Activated CD8-positive, alpha-beta memory T cell treated with anti-CD3 and anti-CD28 coated beads, Interleukin-2, amount 50 U/mL, for 4 hours (primary cell): ENCODE data around the gene CES2.
"Not testable (repeated sequence)": the region's sequence is repeated elsewhere in the genome, so short reads cannot be mapped to it uniquely, and the experiment has no call there.

Experiments used
- DNase-seq: peaks from one replicate; pipeline ENCODE4 v3.0.0-alpha.2; 2020

CES2 gene, protein sequence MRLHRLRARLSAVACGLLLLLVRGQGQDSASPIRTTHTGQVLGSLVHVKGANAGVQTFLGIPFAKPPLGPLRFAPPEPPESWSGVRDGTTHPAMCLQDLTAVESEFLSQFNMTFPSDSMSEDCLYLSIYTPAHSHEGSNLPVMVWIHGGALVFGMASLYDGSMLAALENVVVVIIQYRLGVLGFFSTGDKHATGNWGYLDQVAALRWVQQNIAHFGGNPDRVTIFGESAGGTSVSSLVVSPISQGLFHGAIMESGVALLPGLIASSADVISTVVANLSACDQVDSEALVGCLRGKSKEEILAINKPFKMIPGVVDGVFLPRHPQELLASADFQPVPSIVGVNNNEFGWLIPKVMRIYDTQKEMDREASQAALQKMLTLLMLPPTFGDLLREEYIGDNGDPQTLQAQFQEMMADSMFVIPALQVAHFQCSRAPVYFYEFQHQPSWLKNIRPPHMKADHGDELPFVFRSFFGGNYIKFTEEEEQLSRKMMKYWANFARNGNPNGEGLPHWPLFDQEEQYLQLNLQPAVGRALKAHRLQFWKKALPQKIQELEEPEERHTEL

DNA sequence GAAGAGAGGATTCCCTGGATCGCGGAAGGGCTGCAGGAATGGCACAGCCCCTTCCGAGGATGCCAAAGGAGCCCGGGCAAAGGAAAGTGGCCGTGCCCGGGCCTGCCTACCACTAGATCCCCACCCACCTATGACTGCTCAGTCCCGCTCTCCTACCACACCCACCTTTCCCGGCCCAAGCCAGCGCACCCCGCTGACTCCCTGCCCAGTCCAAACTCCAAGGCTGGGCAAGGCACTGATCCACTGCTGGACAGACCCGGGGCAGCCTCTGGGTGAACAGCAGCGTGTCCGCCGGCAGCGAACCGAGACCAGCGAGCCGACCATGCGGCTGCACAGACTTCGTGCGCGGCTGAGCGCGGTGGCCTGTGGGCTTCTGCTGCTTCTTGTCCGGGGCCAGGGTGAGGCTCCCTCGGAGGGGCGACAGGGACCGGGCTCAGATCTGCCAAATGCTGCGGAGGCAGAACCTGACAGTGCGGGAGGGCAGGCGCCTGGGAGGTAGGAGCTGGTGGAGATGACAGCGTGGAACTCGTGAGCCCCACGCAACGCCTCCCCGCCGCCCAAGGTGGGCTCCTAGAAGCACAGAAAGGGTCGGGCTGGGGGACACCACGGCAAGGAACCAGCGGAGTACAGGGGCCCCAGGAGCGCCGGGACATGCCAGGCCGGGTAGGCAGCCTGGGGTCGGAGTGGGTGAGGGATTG, at the start of gene CES2:
TSS of gene CES2 (plus strand) at position 203 of the 698 bp plus-strand sequence. CDS start at position 323, 120 bp downstream.
- DNase-seq = no peak

DNA sequence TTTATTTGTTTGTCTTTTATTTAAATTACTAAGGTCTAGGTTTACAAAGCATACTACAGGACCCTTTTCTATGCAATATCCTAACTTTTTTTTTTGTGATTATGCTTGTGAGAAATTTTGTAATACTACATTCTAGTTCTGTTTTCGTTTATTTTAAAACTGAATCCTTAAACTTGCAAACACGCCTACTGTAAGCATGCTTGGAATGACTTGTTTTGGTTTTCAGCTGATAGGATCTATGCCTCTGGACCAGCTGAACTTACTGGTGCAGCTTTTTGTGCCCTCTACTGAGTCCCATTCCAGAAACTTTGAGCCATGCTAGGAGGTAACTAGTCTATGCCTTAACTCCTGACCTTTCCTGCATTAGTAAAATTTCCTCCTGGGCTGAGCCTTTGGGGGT, 49.0 kb upstream of the CES2 start:
- DNase-seq = no peak

DNA sequence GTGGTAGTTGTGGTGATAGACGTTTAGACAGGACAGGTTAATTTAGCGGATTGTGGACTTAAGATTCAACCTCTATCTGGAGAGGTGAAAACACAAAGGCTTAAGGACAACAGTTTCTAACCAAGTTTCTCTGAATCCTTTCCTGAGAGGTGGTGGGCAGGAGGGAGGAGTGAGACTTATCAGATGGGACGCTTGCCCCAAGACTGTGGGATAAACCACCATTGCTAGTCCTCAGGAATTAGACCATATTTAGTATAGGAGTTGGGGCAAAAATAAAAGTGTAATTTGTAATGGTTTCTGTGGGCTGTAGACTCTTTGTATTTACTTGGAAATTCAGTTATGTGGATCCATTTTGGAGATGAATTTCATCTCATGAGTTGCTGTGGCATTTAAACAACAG, 48.4 kb upstream of the CES2 start:
- no peak for DNase-seq

DNA sequence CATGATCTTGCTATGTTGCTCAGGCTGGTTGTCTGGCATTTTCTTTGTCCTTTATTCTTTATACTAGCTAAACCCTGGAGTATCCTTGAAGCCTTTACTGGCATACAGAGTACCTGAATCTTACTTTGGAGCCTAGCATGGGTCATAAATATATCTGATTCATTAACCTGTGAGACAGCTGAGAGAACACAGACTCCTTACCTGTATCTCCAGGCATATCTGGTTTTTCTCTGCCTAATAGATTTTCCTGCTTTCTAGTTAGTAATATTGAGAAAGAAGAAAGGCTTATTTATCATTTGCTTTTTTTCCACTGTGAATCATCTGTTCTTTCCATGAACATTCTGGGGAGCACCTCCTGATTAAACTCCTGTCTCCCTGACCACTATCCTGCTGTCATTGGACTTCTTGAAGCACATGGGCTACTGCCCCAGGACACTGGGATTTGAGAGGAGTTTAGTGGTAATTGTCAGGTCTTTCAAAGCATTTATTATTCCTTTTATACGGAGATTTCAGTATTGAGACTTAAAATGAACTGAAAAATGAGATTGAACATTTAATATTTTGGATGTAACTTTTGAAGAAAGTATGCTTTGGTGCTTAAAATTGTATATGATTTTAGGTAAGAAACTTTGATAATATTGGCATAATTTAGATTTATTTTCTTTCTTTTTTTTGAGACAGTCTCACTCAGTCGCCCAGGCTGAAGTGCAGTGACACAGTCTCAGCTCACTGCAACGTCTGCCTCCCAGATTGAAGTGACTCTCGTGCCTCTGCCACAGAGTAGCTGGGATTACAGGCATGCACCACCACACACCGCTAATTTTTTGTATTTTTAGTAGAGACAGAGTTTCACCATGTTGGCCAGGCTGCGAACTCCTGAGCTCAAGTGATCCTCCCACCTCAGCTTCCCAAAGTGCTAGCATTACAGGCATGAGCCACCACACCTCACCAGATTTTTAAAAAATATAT, 46.4 kb upstream of the CES2 start:
- no peak for DNase-seq

DNA sequence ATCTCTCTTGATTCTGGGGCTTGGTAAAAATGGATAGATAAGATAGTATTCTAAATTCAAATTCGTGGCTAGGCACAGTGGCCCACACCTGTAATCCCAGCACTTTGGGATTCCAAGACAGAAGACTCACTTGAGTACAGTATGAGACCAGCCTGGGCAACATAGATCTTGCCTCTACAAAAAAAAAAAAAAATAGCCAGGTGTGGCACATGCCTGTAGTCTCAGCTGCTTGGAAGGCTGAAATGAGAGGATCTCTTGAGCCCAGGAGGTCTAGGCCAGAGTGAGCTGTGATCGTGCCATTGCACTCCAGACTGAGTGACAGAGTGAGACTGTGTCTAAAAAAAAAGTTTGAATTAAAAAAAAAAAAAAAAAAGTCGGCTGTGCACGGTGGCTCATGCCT, 45.7 kb upstream of the CES2 start:
- no peak for DNase-seq

DNA sequence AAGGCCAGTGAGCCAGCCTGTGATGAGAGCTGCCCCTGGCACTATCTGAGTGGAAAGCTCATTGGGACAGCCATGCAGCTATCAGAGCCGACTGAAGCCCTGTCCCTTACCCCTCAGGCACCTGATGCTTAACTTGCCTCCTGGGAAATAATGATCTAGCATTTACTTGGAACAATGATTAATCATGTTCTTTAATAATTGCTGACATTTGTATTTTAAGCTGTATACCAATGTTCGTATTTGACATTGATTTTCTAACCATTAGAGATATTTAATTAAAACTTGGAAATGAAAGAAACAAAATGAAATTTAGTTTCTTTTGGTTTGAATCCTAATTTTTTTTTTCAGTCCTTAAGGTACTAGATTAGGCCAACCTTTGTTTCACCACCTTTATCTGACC, 44.5 kb upstream of the CES2 start:
- DNase-seq = no peak

DNA sequence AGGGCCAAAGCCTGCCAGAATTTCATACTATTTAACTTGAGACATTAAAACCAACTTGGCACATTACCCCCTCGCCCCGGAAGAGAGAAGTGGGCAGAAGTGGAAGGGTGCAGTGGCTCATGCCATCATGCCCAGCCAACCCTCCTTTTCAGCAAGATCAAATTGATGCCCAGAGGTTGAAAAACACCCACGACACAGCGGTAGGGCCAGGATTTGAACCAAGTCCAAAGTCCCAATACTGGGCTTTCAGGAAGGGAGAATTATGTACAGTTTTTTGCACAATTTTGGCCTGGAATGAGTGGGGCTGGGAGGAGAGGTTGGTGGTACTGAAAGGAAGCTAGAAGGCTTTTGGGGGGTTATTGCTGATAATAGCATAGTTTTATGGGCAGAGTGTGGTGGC, 44.0 kb upstream of the CES2 start:
- DNase-seq = no peak

DNA sequence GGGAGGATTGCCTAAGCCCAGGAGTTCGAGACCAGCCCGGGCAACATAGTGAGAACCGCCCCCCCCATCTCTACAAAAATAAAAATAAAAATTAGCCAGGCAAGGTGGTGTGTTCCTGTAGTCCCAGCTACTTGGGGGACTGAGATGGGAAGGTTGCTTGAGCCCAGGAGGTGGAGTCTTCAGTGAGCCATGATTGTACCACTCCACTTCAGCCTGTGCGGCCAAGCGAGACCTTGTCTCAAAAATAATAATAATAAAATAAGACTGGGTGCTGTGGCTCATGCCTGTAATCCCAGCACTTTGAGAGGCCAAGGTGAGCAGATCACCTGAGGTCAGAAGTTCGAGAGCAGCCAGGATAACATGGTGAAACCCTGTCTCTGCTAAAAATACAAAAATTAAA, 43.5 kb upstream of the CES2 start:
- no peak for DNase-seq

DNA sequence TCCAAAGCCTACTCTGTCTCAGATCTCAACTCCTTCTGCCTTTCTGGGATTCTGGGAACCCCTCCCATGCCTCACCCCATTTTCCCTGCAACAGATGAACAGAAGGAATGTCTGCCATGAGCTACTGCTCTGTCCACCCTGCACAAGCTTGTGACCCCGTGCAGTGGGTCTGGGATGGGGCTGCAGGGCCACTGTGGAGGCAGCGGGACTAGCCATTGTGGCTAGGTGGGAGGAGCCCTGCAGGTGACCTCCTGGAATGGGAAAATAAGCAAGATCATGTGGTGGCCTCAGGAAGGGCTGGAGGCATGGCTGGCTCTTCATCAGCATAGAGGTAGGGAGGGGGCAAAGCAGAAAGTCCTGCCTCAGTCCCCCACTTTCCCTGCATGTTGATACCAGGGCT, 41.3 kb upstream of the CES2 start:
- no peak for DNase-seq

DNA sequence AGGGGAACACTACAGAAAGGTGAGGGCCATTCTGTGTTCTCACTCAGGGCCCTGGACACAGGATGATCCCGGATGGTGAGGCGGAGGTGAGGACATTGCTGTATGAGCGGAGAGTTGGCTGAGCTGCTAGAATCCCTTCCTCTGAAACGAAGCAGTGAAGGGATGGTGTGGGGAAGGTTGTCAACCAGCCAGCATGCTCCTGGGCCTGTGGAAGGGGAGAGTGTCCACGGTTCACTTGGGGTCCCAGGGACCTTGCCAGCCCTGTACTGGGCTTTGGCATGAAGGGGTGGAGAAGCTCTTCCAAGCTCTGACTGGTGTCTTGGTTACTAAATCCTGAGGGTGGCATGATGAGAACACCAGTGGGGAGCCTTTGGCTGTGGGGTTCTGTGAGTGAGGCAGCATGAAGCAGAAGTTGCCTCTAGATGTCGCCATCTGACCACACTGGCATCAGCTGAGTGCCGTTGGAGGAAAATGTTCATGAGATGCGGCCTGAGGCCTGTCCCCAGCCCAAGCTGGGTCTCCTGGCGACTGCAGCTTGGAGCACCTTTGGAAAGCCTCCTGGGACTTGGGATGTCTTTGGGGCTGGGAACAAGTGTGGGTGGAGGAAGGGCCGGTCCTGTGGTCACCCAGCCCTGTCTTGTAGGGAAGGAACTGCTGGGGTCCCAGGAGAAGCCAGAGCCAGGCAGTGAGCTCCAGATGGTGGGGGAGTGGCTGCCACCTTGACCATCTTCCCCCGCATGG, 40.2 kb upstream of the CES2 start:
- peak; percentile 57 for DNase-seq

DNA sequence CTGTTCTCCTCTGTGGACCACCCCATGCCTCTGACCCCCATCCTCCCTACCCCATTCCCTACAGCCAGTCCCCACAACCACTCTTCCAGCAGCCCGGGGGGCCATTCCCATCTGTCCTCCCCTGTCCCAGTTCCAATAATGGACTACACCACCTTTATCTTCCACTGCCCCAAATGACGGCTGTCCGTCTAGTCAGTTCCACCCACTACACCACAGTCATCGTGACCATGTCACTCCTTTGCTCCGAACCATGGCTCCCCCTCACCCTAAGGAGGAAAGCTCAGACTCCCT, 39.7 kb upstream of the CES2 start:
- DNase-seq = no peak

DNA sequence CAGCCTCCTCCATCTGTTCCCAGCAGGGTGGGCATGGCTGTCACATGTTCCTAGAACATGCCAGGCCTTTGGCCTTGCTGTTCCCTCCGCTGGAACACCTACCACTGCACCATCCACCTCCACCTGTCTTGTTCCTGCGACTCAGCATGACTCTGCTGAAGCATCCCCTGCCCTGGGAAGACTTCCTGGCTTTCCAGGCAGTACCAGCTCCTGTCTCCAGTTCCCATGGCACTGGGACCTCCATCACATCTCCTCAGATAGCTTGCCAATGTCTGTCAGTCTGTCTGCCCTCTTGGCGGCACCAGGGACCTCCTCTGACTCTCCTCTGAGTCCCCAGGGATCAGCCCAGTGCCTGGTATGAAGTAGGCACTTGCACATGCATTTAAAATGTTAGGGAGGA, 39.3 kb upstream of the CES2 start:
- DNase-seq = no peak

DNA sequence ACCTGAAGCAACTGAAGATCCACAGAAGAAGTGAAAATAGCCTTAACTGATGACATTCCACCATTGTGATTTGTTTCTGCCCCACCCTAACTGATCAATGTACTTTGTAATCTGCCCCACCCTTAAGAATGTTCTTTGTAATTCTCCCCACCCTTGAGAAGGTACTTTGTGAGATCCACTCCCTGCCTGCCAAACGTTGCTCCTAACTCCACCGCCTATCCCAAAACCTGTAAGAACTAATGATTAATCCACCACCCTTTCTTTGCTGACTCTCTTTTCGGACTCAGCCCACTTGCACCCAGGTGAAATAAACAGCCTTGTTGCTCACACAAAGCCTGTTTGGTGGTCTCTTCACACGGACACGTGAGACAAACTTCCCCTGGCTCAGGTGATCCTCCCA, 38.6 kb upstream of the CES2 start:
- not testable (repeated sequence) for DNase-seq

DNA sequence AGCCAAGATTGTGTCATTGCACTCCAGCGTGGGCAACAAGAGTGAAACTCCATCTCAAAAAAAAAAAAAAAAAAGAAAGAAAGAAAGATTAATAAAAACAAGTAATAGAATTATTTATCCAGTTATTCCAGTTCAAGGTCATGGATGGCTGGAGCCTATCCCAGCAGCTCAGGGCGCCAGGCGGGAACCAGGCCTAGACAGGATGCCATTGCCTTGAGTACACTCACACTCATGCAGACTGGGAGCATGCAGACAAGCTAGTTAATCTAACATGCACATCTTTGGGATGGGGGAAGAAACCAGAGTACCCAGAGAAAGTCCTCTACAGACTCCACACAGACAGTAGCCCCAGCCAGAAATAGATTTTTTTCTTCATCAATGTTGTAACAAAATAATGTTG, 37.1 kb upstream of the CES2 start:
- no peak for DNase-seq

DNA sequence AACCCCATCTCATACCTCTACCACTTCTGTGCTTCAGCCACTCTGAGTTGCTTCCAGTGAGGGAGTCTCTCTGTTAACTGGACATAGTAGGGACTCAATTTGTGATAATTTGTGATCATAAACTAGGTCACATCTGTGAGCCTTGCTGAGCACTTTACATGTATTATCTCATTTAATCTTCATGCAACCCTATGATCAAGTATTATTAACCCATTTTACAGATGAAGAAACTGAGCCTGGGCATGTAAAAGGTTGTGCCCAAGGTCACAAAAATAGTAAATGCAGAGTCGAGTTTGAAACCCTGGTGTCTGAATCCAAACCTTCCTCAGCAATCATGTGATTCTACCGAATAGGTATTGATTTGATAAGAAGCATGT, 36.4 kb upstream of the CES2 start:
- no peak for DNase-seq

DNA sequence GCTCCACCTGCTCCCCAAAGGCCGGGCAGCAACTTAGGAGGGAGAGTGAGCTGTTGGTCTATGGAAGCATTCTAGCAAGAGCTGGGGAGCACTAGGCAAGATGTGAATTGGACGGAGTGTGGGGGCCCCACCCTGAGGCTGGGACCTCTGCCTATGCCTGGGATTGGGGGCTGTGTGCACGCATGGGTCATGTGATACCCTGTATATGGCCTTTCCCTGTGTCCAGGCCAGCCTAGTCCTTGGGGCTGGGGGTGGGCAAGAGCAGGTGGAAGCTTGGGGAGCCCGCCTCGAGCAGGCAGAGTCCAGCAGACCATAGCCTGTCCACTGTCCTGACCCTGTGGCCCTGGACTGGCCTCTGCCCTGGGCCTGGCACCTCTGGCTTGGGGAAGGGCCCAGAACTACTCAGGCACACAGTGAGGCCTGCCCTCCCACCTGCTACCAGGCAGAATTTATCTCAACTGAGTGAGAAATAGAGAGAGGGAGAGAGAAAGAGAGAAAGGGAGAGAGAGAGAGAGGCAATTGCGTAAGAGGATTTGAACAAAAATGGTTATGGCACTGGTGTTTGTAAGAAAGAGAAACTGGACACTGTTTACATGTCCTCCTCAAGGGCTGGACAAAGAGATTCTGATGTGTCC, 35.9 kb upstream of the CES2 start:
- no peak for DNase-seq

DNA sequence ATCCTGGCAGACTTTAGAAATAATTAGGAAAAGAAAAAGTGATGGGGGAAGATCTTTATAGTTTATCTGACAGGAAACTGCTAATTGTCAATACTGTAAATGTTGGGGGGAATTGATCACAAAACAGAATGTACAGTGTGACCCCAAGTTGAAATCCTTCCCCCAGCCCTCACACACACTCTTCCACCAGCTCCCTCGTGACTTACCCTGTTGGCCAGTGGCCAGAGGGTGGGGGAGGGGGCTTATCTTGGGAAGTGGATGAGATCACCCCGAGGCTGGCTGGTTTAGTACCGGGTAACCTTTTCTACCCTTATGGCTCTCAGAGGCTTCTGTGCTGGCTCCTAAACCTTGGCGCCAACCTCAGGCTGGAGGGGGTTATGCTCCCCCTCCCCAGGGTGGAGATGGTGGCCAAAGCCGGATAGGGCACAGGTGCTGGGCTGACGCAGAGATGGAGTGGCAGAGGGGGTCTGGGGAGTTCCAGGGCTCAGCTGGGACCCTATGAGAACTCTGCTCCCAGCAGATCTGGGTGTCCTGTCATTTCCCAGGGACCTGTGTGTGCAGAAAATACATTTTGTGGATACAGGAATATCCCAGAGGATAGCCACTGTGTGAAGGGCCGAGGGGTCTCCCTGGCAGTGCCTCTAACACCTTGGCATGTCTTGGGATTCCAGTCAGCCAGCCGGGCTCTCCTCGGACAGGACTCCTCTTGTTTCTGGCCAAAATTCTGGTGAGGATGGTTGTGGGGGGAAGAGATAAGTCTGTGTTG, 35.2 kb upstream of the CES2 start:
- DNase-seq = no peak

DNA sequence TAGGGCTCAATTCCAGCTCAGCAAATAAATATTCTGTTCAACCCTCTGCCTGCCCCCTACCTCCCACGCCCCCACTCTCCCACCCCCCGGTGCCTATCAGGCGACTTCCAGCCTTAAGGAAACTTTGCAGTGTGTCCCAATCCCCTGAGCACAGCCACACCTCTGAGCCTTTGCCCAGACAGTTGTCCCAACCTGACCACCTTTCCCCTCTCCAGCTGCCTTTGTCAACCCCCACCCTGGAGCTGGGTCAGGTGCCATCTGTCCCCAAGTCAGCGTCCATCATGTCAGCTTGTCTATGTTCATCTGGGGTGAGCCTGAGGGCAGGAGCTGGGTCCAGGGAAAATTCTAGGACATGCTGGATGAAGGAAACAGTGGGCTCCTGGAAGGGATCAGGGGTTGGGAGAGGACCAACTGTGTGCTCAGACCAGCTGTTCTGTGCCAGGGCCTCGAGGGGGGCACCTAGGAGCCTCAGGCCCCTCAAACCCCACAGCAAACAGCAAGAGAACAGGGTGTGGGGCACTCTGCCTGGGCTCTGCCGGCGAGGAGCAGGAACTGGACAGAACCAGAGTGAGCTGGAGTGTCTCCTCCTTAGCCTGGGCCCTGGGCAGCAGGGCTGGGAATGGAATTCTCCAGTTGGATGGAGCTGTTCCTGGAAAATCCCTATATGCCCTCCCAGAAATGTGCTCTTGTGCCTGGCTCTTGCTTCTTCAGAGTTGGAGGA, 34.4 kb upstream of the CES2 start:
- no peak for DNase-seq

DNA sequence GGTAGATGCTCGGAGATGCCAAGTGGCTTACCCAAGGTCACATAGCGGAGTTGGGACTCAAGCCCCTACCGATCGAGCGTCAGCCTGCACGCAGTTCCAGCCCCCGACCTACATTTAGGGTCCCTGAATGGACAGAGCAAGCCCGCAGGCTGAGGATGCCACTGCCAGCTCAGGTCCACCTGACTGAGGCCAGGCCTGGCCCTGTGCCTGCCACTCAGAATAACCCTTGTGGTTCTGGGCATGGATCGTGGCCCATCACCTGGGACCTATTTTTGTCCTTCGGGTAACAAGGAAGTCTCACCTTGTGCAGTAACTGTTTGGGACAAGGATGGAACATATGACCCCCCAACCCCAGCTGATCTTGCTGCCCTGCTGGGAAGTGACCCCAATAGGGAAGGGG, 33.7 kb upstream of the CES2 start:
- no peak for DNase-seq
